Measurements from ENCODE around the gene TUBA3E.
"Not testable (repeated sequence)": the region's sequence is repeated elsewhere in the genome, so short reads cannot be mapped to it uniquely, and the experiment has no call there.

TUBA3E gene

GRCh38 chr2:130158631-130159030 is 39.6 kb downstream of the TUBA3E start:
- H3K4me1 ChIP-seq (ENCODE audit: insufficient read depth, insufficient read length) = peaks cover 2% of the 10 kb centered on the region
- H3K9ac ChIP-seq (ENCODE audit: insufficient read length, low read depth) = no peak overlapping the region
- no peaks in the 10 kb centered on the region for H3K9me3 ChIP-seq (ENCODE audit: insufficient read depth, low read length)
- H3K27me3 ChIP-seq (ENCODE audit: insufficient read depth, insufficient read length) = no peaks in the 10 kb centered on the region
- DNase-seq (ENCODE audit: low read depth, low spot score) = no peak
- TF ChIP-seq ZNF274 (IDR thresholded peaks at IDR 0.05; ENCODE audit: low read depth, low read length) = no peak
- TF ChIP-seq YY1 (IDR thresholded peaks at IDR 0.05; ENCODE audit: insufficient read depth, insufficient read length) = no peak
- no peak for TF ChIP-seq SUZ12 (IDR thresholded peaks at IDR 0.05; ENCODE audit: extremely low read depth, insufficient read depth, insufficient read length)
- H3K36me3 ChIP-seq (ENCODE audit: insufficient read depth, insufficient read length, low read length) = peaks cover 73% of the 10 kb centered on the region
- H3K4me3 ChIP-seq (ENCODE audit: insufficient read length, low read depth) = no peak overlapping the region

DNA sequence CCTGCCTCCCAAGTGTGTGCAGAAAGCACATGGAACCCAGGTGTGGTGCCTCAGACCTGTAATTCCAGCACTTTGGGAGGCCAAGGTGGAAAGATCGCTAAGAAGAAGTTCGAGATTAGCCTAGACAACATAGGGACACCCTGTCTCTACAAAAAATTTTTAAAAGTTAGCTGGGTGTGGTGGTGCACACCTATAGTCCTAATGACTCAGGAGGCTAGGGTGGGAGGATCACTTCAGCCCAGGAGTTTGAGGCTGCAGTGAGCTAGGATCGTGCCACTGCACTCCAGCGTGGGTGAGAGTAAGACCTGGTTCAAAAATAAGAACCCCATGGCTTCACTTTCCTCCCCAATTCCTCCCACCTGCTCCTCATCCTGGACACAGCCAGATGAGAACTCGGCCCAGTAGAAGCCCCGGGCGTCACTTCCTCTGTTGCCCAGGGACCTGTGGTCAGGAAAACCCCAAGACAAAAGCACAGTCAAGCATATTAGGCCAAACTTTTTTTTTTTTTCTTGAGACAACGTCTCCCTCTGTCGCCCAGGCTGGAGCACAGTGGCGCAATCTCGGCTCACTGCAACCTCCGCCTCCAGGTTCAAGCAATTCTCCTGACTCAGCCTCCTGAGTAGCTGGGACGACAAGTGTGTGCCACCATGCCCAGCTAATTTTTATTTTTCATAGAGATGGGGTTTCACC is 40.3 kb downstream of the TUBA3E start:
- H3K9ac ChIP-seq (ENCODE audit: insufficient read length, low read depth); H3K27me3 ChIP-seq (ENCODE audit: insufficient read depth, insufficient read length); DNase-seq (ENCODE audit: low read depth, low spot score); H3K9me3 ChIP-seq (ENCODE audit: insufficient read depth, low read length); H3K4me1 ChIP-seq (ENCODE audit: insufficient read depth, insufficient read length); H3K4me3 ChIP-seq (ENCODE audit: insufficient read length, low read depth): not testable (repeated sequence)
- peaks cover 74% of the 10 kb centered on the region for H3K36me3 ChIP-seq (ENCODE audit: insufficient read depth, insufficient read length, low read length)

- H3K4me3 ChIP-seq (ENCODE audit: insufficient read length, low read depth); H3K27me3 ChIP-seq (ENCODE audit: insufficient read depth, insufficient read length); H3K4me1 ChIP-seq (ENCODE audit: insufficient read depth, insufficient read length); H3K9me3 ChIP-seq (ENCODE audit: insufficient read depth, low read length); DNase-seq (ENCODE audit: low read depth, low spot score); H3K9ac ChIP-seq (ENCODE audit: insufficient read length, low read depth): not testable (repeated sequence)
- H3K36me3 ChIP-seq (ENCODE audit: insufficient read depth, insufficient read length, low read length) = peaks cover 74% of the 10 kb centered on the region
These were observed 40.9 kb downstream of the TUBA3E start for GRCh38 chr2:130157354-130157753.

- Histone ChIP-seq H3K36me3 (ENCODE audit: insufficient read depth, insufficient read length, low read length) (peaks cover 78% of the 10 kb centered on the region), H3K9ac (ENCODE audit: insufficient read length, low read depth) (no peak overlapping the region), H3K4me1 (ENCODE audit: insufficient read depth, insufficient read length) (peaks cover 2% of the 10 kb centered on the region), H3K27me3 (ENCODE audit: insufficient read depth, insufficient read length) (no peaks in the 10 kb centered on the region), H3K9me3 (ENCODE audit: insufficient read depth, low read length) (no peaks in the 10 kb centered on the region), H3K4me3 (ENCODE audit: insufficient read length, low read depth) (no peak overlapping the region)
- no peak for TF ChIP-seq ZNF274 (IDR thresholded peaks at IDR 0.05; ENCODE audit: low read depth, low read length)
- TF ChIP-seq YY1 (IDR thresholded peaks at IDR 0.05; ENCODE audit: insufficient read depth, insufficient read length) = no peak
- DNase-seq (ENCODE audit: low read depth, low spot score) = no peak
These were observed 41.6 kb downstream of the TUBA3E start for GRCh38 chr2:130156624-130157004.

- not testable (repeated sequence) for H3K27me3 ChIP-seq (ENCODE audit: insufficient read depth, insufficient read length); H3K9me3 ChIP-seq (ENCODE audit: insufficient read depth, low read length); H3K9ac ChIP-seq (ENCODE audit: insufficient read length, low read depth); H3K4me1 ChIP-seq (ENCODE audit: insufficient read depth, insufficient read length); H3K4me3 ChIP-seq (ENCODE audit: insufficient read length, low read depth)
- H3K36me3 ChIP-seq (ENCODE audit: insufficient read depth, insufficient read length, low read length) = peaks cover 75% of the 10 kb centered on the region
- DNase-seq (ENCODE audit: low read depth, low spot score) = peak; percentile 18
These were observed 42.1 kb downstream of the TUBA3E start for GRCh38 chr2:130155956-130156623.

GRCh38 chr2:130154773-130155765 is 43.2 kb downstream of the TUBA3E start:
- TF ChIP-seq SUZ12 (IDR thresholded peaks at IDR 0.05; ENCODE audit: extremely low read depth, insufficient read depth, insufficient read length) = no peak
- TF ChIP-seq YY1 (IDR thresholded peaks at IDR 0.05; ENCODE audit: insufficient read depth, insufficient read length) = no peak
- TF ChIP-seq ZNF274 (IDR thresholded peaks at IDR 0.05; ENCODE audit: low read depth, low read length) = no peak
- DNase-seq (ENCODE audit: low read depth, low spot score) = no peak
- Histone ChIP-seq H3K27me3 (ENCODE audit: insufficient read depth, insufficient read length) (no peaks in the 10 kb centered on the region), H3K36me3 (ENCODE audit: insufficient read depth, insufficient read length, low read length) (peaks cover 82% of the 10 kb centered on the region), H3K9me3 (ENCODE audit: insufficient read depth, low read length) (no peaks in the 10 kb centered on the region), H3K9ac (ENCODE audit: insufficient read length, low read depth) (no peak overlapping the region), H3K4me3 (ENCODE audit: insufficient read length, low read depth) (no peak overlapping the region), H3K4me1 (ENCODE audit: insufficient read depth, insufficient read length) (peaks cover 2% of the 10 kb centered on the region)

DNA sequence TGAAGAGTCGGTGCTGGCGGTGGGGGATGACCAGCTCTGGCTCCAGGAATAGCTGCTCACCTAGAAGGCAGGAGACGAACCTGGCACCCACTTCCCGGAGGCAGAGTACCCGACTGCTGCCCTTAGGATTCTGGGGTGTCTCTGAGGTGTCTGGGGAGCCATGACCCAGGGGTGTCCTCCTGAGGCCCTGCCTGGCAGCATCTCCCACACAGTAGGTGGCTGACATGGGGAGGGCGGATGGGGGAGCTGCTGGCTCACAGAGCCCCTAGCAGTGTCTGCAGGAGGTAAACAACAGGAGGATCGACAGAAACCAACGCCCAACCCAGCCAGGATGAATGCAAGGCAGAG is 43.8 kb downstream of the TUBA3E start:
- not testable (repeated sequence) for DNase-seq (ENCODE audit: low read depth, low spot score); H3K27me3 ChIP-seq (ENCODE audit: insufficient read depth, insufficient read length); H3K9ac ChIP-seq (ENCODE audit: insufficient read length, low read depth)

GRCh38 chr2:130153721-130154422 is 44.4 kb downstream of the TUBA3E start:
- H3K36me3 ChIP-seq (ENCODE audit: insufficient read depth, insufficient read length, low read length) = peaks cover 73% of the 10 kb centered on the region
- not testable (repeated sequence) for H3K4me3 ChIP-seq (ENCODE audit: insufficient read length, low read depth); H3K4me1 ChIP-seq (ENCODE audit: insufficient read depth, insufficient read length); H3K9ac ChIP-seq (ENCODE audit: insufficient read length, low read depth); H3K27me3 ChIP-seq (ENCODE audit: insufficient read depth, insufficient read length); DNase-seq (ENCODE audit: low read depth, low spot score); H3K9me3 ChIP-seq (ENCODE audit: insufficient read depth, low read length)

More for the DNA sequence above, 43.8 kb downstream of the TUBA3E start:
- H3K9me3 ChIP-seq (ENCODE audit: insufficient read depth, low read length); H3K4me3 ChIP-seq (ENCODE audit: insufficient read length, low read depth); H3K4me1 ChIP-seq (ENCODE audit: insufficient read depth, insufficient read length): not testable (repeated sequence)
- H3K36me3 ChIP-seq (ENCODE audit: insufficient read depth, insufficient read length, low read length) = peaks cover 77% of the 10 kb centered on the region
